Mesenteric fat pad (tissue), 1 donor: ENCODE data around the gene PRCP. TPM values are rescaled to one million over a fixed set of nuclear protein-coding genes. Genes with fewer than 3 reads are reported as not detected.

Source experiments
- DNase-seq: peaks from one replicate; pipeline ENCODE4 v3.0.0-alpha.2; 2020; ENCODE audit warnings: low spot score
- total RNA-seq: library from RNA; stranded (reverse); fragmentation: NEBNext Ultra II Directional; extraction: Animal tissue kit (Norgen Biotek cat#: 25700); gene quantifications from one replicate; pipeline ENCODE4 v1.2.1, GENCODE V29; 2021
- donor health status: DM: yes; HTN: yes; CAD: no.

Gene PRCP
- total RNA-seq, 1 donor from 2014 or later, result 71.4 TPM

DNA sequence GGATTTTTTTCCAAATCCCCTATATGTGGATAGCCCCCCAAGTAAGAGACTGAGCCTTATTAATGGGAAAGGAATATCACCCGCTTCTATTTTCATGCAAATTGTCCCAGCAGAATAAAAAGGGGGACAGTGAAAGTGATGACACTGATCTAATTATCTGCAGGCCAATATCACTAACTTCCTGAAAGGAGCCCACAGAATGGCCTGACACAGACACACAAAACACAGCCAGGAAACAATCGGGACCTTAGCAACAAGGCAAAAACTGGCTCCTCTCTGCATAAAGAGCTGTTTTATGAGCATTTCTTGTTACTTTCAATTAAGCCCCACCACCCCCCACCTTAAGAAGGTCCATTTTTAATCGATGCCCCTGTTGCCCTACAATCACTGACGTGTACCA is 112.2 kb downstream of the PRCP start:
- DNase-seq, result no peak

- DNase-seq, result no peak
These were observed 113.4 kb downstream of the PRCP start for GRCh38 chr11:82786836-82787235.

- no peak for DNase-seq
These were observed 114.2 kb downstream of the PRCP start for GRCh38 chr11:82786001-82786400.

GRCh38 chr11:82782825-82783374 is 117.3 kb downstream of the PRCP start:
- DNase-seq, result no peak

- DNase-seq, result no peak
These were observed 121.5 kb downstream of the PRCP start for GRCh38 chr11:82778776-82779175.

GRCh38 chr11:82776377-82776776 is 123.9 kb downstream of the PRCP start:
- no peak for DNase-seq

GRCh38 chr11:82775736-82776346 is 124.4 kb downstream of the PRCP start:
- no peak for DNase-seq

- no peak for DNase-seq
These were observed 125.0 kb downstream of the PRCP start for GRCh38 chr11:82775218-82775617.

Other genes with a start within 250 kb of the PRCP start
- gene FAM181B, start 166.6 kb downstream of the PRCP start, total RNA-seq, result 0.19 TPM
- 1.7 TPM for gene DDIAS, start 1.3 kb upstream of the PRCP start, total RNA-seq
- gene RAB30, start 171.5 kb upstream of the PRCP start, total RNA-seq, result 33.9 TPM